Measurements from ENCODE around the gene SNORC.

SNORC gene

DNA sequence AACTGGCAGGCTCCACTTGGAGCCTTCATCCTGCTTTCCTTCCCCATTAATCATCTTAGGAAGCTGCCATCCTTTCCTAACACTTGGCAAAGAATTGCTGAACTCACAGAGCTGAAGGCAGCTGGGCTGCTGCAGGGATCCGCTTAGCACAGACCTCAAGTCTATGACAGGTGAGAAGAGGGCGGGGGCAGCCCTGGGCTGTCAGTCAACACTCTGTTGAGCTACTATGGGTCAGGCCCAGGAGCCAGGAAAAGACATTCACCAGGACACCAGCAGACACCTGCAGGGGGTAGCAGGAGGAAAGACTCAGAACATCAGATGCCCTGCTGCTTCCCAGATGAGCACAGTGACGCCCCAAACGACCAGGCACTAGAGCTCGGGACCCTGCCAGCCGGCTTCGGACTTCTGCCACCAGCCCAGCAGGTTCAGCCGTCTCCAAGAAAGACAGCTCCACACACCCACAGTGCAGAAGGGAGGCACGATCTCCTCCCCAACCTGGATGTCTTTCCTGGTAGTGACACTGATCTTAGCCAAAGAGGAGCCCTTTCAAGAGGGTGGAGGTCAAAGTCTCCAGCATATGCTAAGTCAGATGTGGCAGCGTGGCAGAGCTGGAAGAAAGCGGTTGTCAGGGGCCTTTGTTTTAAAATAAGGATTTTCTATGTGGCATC lies 55.2 kb downstream of the SNORC start:
- DNase-seq (ENCODE audit: low read depth in 2 of 2, low spot score in 1 of 2) = no peak

DNA sequence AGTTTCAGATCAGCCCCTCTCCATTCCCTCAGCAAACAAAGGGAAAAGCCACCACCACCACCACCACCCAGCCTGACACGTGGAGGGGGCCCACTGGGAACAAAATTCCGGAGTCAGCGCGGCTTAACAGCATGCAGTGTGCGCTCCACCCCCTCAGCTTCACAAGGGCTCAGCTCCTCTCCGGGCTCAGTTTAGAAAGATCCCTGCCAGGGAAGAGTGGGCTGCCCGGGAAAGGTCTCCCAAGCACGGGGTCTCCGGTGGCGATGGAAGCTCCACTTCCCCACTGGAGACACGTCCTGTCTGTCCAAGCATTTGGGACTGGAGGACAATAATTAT lies 55.7 kb downstream of the SNORC start:
- no peak for DNase-seq (ENCODE audit: low read depth in 2 of 2, low spot score in 1 of 2)

DNA sequence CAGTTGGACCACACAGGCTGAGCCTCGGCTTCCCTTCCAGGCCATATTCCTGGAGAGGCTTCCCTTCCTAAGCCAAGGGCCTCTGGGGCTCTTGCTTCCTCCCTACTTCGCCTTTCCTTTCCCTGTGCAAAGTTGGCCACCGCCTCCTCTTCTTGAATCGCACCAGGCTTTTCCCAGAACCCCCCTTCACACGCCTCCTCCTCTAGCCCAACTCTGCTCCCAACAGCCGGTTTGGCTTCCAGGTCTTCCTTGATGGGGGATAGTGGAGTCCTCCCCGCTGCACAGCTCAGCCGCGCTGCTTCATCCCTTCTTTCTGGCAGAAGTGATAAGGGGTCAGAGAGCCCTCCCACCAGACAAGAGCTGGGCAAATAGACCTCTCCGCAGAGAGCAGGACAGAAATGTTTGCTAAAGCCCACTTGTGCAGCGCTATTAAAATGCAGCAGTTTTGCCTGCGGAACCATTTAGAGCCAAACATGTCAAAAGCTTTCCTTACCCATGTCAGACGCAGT lies 56.4 kb downstream of the SNORC start:
- DNase-seq (ENCODE audit: low read depth in 2 of 2, low spot score in 1 of 2) = no peak

DNA sequence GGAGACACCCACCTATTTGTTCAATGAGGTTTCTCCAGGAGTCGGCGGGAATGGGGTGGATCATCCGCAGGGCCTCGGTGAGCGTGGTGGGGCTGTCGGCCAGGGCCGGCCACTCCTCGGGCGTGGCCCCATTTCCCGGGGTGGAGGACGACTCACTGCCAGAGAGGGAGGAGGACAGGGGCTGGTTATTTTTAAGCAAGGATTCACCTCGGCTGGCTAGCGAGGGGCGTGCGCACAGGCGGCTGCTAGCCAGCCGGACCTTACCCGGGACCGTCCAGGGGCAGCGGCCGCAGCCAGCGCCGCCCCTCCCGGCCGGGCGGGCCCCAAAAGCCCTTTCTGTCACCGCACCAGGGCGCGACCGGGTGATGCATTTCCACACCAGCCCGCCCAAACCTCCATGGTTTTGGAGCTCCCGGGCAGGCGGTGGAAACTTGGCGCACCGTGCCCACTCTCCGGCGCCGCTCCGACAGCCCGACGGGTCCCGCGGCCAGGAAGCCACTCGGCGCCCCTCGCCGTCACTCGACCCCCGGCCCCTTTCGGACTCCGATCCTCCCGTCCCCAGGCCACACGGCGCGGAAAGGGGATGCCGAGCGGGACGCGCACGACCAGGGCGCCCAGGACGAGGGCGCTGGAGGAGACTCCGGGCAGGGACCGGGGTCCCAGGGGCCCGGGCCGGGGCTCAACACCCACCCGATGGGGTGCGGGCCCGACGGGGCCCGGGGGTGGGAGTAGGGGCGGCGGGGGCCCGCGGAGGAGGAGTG lies 57.1 kb downstream of the SNORC start:
- no peak for DNase-seq (ENCODE audit: low read depth in 2 of 2, low spot score in 1 of 2)

DNA sequence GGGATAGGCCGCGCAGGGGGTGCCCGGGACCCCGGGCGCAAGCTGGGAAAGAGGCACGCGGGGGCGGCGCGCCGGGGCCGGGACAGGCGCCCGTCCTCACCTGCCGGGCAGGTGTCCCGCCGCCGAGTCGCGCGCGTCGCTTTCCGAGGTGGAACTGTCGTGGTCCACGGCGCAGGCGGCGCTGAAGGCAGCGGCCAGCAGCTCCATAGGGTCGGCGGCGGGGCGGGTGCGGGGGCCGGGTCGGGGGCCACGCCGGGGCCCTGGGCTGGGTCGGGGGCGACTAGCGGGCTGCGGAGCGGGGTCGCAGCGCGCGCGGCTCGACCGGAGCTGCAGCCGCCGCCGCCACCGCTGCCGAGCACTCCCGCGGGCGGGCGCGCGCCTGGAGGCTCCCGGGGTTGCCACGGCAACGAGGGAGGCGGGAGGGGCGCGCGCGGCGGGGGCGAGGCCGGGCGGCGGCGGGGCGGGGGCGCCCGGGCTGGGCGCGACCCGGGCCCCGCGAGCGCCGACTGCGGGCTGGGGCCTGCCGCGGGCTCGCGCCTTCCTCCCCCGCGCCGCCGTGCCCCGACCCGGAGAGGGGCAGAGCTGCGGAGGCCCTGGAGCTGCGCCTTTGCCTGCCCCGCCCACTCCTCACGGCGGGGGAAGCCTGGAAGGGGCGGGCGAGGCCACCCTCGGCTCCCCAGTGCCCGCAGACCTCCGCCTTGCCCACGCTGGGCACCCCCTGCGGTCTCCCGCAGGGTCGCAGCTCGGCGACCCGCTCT lies 57.9 kb downstream of the SNORC start:
- no peak for DNase-seq (ENCODE audit: low read depth in 2 of 2, low spot score in 1 of 2)
